GM20431 (cell line): ENCODE results near the gene EFCAB8.

Source experiments
- in situ Hi-C: fragments of 300-500 bp; cut with MseI, MboI; formaldehyde crosslinking; loops from one replicate; pipeline ENCODE4 v1.15.0; 2020; ENCODE audit warnings: low sequenced_read_pairs; ENCODE audit not compliant: unreplicated experiment

EFCAB8 gene

DNA sequence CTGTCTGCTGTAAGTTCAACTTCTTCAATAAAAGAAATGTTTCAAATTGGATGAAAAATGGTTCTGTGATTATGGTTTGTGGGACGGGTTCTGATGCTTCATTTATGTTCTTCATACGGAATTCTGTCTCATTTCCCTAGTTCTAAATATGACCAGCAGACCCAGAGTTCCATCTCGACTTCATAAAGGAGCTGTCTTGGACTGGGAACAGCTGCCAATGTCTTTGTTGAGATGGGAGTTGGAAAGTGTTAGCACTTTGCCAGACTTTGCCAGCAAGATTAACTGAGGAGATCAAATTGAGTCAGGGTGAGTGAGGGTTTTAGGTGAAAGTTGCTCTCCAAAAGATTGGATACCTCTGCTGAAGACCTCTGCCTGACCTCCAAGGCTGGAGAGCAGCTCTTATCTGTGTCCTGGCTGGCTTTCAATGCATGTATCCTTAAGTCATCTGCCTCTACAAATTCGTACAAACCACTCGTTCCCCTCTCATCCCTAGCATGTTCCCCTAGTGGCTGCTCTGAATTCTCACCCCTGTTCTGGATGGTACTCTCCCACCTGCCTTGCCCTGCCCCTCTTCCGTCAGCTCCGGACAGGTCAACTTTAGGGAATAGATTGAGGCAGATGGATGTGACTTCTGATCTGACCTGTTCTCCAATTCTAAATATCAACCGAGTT lies at the start of gene EFCAB8:
EFCAB8 (plus strand) TSS at position 223 of the 672 bp plus-strand sequence. CDS start 4,870 bp downstream, outside the sequence.
- in situ Hi-C loops, result no loop called here

DNA sequence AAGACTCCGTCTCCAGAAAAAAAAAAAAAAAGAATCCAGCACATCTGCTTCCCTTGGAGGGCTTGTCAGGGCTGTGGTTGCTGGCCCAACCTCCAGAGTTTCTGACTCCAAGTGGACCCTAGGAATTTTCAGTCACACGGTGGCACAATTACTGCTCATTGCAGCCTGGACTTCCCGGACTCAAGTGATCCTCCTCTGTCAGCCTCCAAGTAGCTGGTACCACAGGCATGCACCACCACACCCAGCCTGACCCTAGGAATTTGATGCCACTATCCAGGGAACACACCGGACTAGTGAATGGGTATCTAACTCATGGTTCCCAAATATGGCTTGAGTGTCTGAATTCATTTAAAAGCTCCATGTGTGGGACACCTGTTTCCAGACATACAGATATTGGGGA lies 48.8 kb upstream of the EFCAB8 start:
- in situ Hi-C loops, result no loop called here

DNA sequence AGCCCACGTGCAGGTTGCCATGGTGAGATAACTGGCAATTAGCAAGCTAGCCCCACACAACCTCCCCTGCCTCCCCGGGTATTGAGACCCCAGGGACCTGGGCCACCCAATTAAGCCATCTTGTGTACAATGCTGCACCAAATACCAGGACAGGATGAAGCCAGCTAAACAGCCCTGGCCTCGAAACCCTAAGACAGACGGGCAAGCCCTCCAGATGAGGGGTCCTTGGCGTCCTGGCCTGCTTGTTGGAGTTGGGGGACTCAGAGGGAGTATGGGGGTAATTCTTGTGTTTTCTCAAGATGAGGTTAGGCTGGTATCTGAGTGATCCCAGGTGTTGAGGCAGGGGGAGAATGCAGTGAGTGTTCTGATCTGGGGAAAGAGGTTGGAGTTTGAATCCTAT lies 47.8 kb upstream of the EFCAB8 start:
- in situ Hi-C loops, result no loop called here

GRCh38 chr20:32811886-32812285 lies 46.8 kb upstream of the EFCAB8 start:
- in situ Hi-C loops, result no loop called here

DNA sequence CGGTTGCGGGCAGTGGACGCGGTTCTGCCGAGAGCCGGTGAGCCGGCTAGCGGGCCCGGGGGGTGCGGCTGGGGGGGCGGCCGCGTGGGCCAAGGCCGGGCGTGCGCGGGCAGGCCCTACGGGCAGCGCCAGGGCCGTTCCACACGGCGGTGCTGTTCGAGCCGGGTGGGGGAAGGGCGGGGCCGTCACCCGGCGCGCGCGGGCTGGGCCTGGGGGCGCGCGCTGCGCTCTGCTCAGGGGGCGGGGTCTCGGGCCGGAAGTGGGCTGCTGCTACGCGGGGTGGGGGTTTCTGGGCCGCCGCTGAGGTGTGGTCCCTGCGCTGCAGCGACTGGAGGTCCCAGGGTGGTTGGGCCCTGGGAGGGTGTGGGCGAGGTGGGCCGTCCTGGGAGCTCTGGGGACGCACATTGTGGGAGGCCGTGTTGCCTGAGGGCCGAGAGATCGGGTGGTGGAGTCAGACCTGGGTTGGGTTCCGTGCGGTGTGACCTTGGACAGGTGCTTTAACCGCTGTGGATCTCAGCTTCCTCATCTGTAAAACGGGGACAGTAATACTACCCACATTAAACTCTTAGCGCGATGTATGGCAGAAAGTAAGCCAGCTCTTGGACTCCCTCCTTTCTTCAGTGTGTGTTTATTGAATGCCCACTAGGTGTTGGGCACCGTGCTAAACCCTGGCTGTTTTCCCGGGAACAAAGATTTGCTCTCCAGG lies 38.6 kb upstream of the EFCAB8 start:
- in situ Hi-C loops, result no loop called here

GRCh38 chr20:32820698-32821377 lies 37.9 kb upstream of the EFCAB8 start:
- in situ Hi-C loops, result no loop called here

- in situ Hi-C loops, result no loop called here
Observed at GRCh38 chr20:32822225-32822624, 36.5 kb upstream of the EFCAB8 start.

- in situ Hi-C loops, result no loop called here
Observed at GRCh38 chr20:32823078-32823477, 35.6 kb upstream of the EFCAB8 start.

- in situ Hi-C loops, result no loop called here
Observed at GRCh38 chr20:32823737-32824588, 34.8 kb upstream of the EFCAB8 start.

GRCh38 chr20:32828029-32828680 lies 30.6 kb upstream of the EFCAB8 start:
- in situ Hi-C loops, result no loop called here

- in situ Hi-C loops, result no loop called here
Observed at GRCh38 chr20:32829311-32830005, 29.3 kb upstream of the EFCAB8 start.

DNA sequence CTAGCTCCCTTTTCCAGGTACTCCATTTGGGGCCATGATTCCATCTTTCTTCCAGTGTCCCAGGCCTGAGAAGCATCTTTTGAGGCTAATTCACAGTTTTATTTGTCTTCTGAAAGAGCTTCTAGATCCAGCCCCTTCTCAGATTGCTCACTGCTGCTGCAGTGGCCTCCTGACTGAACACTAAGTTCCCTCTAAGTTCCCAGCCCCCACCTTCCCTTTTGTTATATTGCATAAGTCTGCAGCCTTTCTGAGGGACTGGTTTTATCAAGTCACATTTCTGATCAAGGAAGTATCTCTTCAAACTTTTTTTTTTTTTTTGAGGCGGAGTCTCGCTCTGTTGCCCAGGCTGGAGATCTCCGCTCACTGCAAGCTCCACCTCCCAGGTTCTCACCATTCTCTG lies 28.3 kb upstream of the EFCAB8 start:
- in situ Hi-C loops, result no loop called here

- in situ Hi-C loops, result no loop called here
Observed at GRCh38 chr20:32831982-32832381, 26.7 kb upstream of the EFCAB8 start.

DNA sequence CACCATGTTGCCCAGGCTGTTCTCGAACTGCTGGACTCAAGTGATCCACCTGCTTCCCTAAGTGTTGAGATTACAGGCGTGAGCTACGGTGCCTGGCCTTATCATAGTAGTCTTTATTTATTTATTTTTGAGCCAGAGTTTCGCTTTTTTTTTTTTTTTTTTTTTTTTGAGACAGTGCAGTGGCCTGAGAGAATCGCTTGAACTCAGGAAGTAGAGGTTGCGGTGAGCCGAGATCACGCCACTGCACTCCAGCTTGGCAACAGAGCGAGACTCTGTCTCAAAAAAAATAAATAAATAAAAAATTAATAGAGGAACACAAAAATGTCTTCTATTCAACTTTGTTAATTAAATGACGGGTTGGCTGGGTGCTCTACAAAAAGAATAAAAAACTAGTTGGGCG lies 26.1 kb upstream of the EFCAB8 start:
- in situ Hi-C loops, result no loop called here

DNA sequence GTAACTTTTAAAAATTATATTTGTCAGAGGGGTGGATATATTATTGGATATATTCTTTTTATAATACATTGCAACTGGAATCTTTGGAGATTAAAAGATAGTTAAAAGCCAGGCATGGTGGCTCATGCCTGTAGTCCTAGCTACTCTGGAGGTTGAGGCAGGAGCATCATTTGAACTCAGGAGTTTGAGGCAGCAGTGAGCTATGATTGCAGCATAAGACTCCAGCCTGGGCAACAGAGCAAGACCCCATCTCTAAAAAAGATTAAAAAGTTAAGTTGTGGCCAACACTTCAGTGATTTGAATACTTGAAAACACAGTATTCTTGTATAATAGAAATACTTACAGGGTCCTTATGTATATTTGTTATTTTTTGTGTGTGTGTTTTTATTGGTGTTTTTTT lies 23.8 kb upstream of the EFCAB8 start:
- in situ Hi-C loops, result no loop called here

GRCh38 chr20:32837157-32837556 lies 21.6 kb upstream of the EFCAB8 start:
- in situ Hi-C loops, result no loop called here

DNA sequence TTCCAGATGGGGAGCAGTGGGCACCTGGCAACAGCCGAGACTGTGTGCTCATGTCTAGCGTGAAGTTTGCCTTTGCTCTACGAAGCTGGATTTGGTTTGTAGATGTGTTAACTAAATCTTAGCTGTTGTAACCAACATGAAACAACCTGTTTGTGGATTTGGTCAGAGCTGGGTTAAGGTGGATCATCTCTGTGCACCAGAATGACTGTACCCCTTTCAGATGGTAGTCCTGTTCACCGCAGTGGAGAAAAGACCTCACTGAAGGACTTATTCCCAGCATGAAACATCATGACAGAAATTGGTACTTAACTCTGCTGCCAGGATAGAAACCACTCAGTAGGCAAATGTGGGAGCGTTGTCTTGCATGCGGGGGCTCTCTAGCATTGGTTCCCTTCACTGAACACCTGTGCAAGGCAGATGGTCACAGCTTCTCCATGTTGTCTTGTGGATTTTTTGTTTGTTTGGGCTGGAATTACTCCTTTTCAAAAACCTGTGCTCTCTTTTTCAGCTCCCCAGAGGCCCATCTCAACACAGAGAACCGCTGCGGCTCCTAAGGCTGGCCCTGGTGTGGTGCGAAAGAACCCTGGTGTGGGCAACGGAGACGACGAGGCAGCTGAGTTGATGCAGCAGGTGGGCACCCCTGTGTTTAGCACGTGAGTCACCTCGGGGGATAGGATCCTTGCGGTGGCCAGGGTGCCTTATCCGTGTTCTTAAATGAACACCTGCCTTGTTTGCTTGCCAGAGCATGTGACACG lies 19.3 kb upstream of the EFCAB8 start:
- in situ Hi-C loops, result no loop called here

DNA sequence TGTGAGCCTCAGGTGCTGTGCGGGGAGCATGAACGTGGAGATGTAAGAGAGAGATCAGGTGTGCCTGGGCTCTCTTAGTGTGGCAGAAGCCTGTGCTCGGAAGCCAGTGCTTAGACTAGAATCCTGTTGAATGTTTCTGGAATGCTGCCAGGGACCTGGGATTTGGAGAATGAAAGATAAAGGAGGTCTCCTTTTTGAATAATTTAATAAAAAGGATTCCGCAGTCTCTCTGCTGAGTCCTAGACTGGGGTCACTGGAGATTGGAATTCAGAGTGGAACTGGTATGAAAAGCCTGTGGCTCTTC lies 18.8 kb upstream of the EFCAB8 start:
- in situ Hi-C loops, result no loop called here

DNA sequence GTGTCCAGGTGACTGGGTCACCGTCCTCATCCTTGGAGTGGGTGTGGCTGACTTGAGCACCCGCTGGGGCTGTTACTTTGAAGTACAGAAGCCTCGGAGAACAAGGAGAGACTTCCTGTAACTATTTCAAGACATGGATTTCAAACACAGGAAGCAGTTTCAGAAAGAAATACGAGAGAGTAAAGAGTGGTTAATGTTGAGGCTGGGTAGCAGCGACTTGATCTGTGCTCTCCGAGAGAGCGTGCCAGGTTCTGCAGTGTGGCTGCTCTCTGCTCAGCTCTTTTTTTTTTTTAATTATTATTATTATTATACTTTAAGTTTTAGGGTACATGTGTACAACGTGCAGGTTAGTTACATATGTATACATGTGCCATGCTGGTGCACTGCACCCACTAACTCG lies 17.5 kb upstream of the EFCAB8 start:
- in situ Hi-C loops, result no loop called here
